ENCODE measurements around the gene ARHGAP26. TPM values are rescaled to one million over a fixed set of nuclear protein-coding genes. Genes with fewer than 3 reads are reported as not detected.
A peak's percentile ranks its signal among the peaks of the same experiment; 100 is the strongest.

Gene ARHGAP26
- total RNA-seq, 4 donors from 2014 or later = 11.0 to 23.3 (median 14.3) TPM

DNA sequence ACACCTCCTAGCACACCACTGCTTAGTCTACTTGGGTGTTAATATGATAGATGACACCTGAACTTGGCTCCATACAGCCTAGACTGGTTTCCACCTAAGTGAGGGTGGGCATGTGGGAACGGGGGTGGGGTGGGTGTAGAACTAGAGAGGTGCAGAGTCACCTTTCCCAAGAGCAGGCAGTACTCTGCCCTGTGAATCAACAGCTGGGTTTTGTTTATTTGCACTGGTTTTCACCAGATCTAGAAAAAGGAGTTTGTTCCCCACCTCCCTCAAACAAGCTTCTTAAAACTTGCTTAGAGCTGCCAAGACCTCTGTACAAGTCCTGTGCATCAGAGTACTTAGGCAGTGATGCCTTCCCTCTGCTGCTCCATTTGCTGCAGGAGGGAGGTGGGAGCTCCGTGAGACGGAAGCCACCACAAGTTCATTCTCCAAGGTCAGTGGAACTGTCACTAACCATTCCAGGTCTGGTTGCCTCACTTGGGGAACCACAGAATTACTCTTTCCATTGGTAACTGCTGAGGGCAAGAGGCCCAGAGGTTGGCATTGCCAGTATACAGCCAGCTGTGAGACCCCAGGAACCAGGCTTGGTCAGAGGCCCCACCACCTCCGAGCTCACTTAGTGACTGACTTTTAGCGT lies 469.8 kb downstream of the ARHGAP26 start:
- intact Hi-C loops (cut with DNase I; ENCODE audit: low total_unique reads) = no loop called here
- no peak for DNase-seq (ENCODE audit: low spot score in 2 of 2)
- TF ChIP-seq, protein P1, sequence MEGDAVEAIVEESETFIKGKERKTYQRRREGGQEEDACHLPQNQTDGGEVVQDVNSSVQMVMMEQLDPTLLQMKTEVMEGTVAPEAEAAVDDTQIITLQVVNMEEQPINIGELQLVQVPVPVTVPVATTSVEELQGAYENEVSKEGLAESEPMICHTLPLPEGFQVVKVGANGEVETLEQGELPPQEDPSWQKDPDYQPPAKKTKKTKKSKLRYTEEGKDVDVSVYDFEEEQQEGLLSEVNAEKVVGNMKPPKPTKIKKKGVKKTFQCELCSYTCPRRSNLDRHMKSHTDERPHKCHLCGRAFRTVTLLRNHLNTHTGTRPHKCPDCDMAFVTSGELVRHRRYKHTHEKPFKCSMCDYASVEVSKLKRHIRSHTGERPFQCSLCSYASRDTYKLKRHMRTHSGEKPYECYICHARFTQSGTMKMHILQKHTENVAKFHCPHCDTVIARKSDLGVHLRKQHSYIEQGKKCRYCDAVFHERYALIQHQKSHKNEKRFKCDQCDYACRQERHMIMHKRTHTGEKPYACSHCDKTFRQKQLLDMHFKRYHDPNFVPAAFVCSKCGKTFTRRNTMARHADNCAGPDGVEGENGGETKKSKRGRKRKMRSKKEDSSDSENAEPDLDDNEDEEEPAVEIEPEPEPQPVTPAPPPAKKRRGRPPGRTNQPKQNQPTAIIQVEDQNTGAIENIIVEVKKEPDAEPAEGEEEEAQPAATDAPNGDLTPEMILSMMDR (IDR thresholded peaks at IDR 0.05) = no peak
- no peak for TF ChIP-seq POLR2A (IDR thresholded peaks at IDR 0.05)
- WGBS, 2 donors = 84 to 88% methylated on average over 5 of the region's 5 CpGs
- H3K4me3 ChIP-seq (ENCODE audit: low read depth, poor library complexity, severe bottlenecking) = no peak overlapping the region

DNA sequence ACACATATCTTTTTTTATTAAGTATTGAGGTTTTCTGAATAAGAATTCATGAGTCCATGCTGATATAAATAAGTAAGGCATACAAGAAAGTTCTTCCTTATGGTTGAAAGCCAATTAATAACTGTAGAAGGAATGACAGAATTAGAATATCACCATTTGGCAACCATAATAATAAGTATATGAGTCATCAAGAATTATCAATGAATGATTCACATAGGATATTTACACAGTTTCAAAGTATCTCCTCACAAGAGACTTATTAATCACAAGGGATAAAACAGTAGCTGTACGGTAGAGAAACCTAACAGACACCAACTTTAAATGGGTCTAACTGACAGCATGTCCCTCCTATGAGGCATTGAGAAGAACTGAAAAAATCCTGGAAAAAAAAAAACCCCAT lies 471.7 kb downstream of the ARHGAP26 start:
- DNase-seq (ENCODE audit: low spot score in 2 of 2) = no peak
- TF ChIP-seq, protein P1 (IDR thresholded peaks at IDR 0.05) = no peak
- TF ChIP-seq POLR2A (IDR thresholded peaks at IDR 0.05) = no peak
- intact Hi-C loops (cut with DNase I; ENCODE audit: low total_unique reads) = no loop called here

DNA sequence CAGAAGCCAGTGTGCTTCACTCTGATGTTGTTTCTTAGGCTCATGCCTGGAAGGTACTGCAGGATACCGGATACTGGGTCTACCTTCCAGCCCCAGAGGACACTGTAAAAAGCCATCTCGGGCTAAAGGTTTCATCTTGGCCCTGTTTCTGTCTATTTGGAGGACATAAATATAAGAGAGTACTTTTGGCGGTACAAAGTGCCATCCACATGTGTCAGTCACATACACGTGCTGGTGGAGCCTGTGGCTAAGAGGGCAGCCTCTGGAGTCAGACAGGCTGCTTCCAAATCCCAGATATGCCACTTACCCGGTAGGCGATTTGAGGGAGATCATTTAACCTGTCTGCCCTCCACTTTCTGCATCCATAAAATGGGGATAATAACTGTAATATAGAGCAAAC lies 472.9 kb downstream of the ARHGAP26 start:
- no peak for DNase-seq (ENCODE audit: low spot score in 2 of 2)
- WGBS, 2 donors = 87 to 88% methylated on average over 6 of the region's 6 CpGs
- no peak overlapping the region for H3K4me3 ChIP-seq (ENCODE audit: low read depth, poor library complexity, severe bottlenecking)
- TF ChIP-seq, protein P1 (IDR thresholded peaks at IDR 0.05) = no peak
- intact Hi-C loops (cut with DNase I; ENCODE audit: low total_unique reads) = no loop called here

More for the DNA sequence above, 471.7 kb downstream of the ARHGAP26 start:
- 31 to 35% methylated on average over 1 of the region's 1 CpG for WGBS, 2 donors
- no peak overlapping the region for H3K4me3 ChIP-seq (ENCODE audit: low read depth, poor library complexity, severe bottlenecking)

DNA sequence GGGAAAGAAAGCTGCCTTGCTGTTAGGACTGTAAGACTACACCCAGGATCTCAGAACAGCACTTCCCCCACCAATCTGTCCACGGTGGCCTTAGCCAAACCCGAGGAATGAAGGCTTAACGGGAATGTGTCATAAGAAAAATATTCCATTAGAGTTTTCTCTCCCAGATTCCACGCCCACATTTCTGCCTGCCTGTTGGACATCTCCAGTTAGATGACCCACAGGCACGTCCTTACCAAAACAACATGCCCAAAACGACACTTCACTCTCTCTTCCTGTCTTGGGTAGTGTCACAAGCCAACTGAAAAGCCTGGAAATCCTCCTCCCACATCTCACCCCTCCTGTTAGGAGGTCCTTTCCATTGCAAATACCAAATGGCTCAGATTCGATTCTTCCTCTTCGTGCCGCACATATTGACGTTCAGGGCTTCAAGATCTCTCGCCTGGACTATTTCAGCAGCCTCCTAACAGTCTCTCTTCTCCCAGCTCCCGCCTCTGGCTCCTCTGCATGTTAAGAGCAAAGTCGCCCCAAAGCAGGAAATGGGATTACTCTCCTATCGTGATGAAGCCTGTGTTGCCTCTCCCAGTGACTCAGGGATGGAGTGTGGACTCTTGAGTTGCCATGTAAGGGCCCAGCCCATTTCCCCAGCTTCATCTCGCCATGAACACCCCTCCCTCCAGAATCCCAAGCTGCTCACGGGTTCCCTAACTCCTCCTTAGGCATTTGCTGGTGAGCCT lies 474.0 kb downstream of the ARHGAP26 start:
- WGBS, 2 donors = 53 to 64% methylated on average over 16 of the region's 16 CpGs
- H3K4me3 ChIP-seq (ENCODE audit: low read depth, poor library complexity, severe bottlenecking) = no peak overlapping the region
- intact Hi-C loops (cut with DNase I; ENCODE audit: low total_unique reads) = no loop called here
- TF ChIP-seq, protein P1 (IDR thresholded peaks at IDR 0.05) = no peak
- no peak for TF ChIP-seq POLR2A (IDR thresholded peaks at IDR 0.05)
- peak; percentile 71 to 92 for DNase-seq (ENCODE audit: low spot score in 2 of 2)

DNA sequence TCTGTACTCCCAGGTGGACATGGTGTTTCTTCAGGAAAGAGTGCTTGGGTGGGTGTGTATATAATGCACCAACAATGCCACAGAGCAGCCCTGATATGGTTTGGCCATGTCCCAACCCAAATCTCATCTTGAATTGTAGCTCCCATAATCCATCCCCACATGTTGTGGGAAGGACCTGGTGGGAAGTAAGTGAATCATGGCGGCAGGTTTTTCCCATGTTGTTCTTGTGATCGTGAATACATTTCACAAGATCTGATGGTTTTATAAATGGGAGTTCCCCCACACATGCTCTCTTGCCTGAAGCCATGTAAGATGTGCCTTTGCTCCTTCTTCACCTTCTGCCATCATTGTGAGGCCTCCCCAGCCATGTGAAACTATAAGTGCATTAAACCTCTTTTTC lies 474.8 kb downstream of the ARHGAP26 start:
- whole genome bisulfite sequencing, 2 donors = 76 to 94% methylated on average over 2 of the region's 2 CpGs
- intact Hi-C loops (cut with DNase I; ENCODE audit: low total_unique reads) = no loop called here
- no peak overlapping the region for H3K4me3 ChIP-seq (ENCODE audit: low read depth, poor library complexity, severe bottlenecking)
- no peak for DNase-seq (ENCODE audit: low spot score in 2 of 2)
- TF ChIP-seq POLR2A (IDR thresholded peaks at IDR 0.05) = no peak
- TF ChIP-seq, protein P1 (IDR thresholded peaks at IDR 0.05) = no peak

Measured in lower leg skin (tissue), 4 donors.